Small intestine (tissue), 7 donors: Measurements from ENCODE around the gene POLD1. TPM values are rescaled to one million over a fixed set of nuclear protein-coding genes. Genes with fewer than 3 reads are reported as not detected.

ENCODE experiments used
- DNase-seq, 2 donors: peaks; one replicate each; pipeline versions ENCODE4 v3.0.0 to v3.0.0-alpha.2; 2013
- FAIRE-seq: peaks from 2 replicates; lab custom pipeline; 2012; peaks lifted over from hg19 to GRCh38; lab: Jason Lieb, UNC
- H3K27ac ChIP-seq, 3 donors: one replicate each; pipeline ENCODE4 v1.5.1; 2013; ENCODE audit warnings: low read length in 2 of 3, mild to moderate bottlenecking in 2 of 3, control low read depth in 1 of 3, inconsistent platforms in 1 of 3, low read depth in 1 of 3, moderate library complexity in 1 of 3
- H3K27me3 ChIP-seq, 3 donors: one replicate each; pipeline ENCODE4 v1.6.1; 2013; ENCODE audit warnings: low read length in 3 of 3, inconsistent platforms in 1 of 3; ENCODE audit not compliant: control insufficient read depth in 3 of 3, insufficient read depth in 3 of 3
- H3K36me3 ChIP-seq, 3 donors: one replicate each; pipeline ENCODE4 v1.6.1; 2013; ENCODE audit warnings: low read length in 3 of 3, inconsistent platforms in 1 of 3, low read depth in 1 of 3, mild to moderate bottlenecking in 1 of 3, moderate library complexity in 1 of 3; ENCODE audit not compliant: control insufficient read depth in 3 of 3, insufficient read depth in 2 of 3
- H3K4me1 ChIP-seq, 3 donors: one replicate each; pipeline ENCODE4 v1.6.1; 2013; ENCODE audit warnings: low read length in 2 of 3, inconsistent platforms in 1 of 3, low read depth in 1 of 3, mild to moderate bottlenecking in 1 of 3, moderate library complexity in 1 of 3; ENCODE audit not compliant: control insufficient read depth in 3 of 3, insufficient read depth in 2 of 3
- H3K4me3 ChIP-seq, 3 donors: one replicate each; pipeline ENCODE4 v1.5.1; 2013; ENCODE audit warnings: low read length in 3 of 3, control low read depth in 1 of 3, inconsistent platforms in 1 of 3, low read depth in 1 of 3, mild to moderate bottlenecking in 1 of 3, moderate library complexity in 1 of 3
- H3K9me3 ChIP-seq, 2 donors: one replicate each; pipeline ENCODE4 v1.6.1; 2013; ENCODE audit warnings: low read depth in 1 of 2, low read length in 1 of 2; ENCODE audit not compliant: control insufficient read depth in 2 of 2, insufficient read depth in 1 of 2
- WGBS, 3 donors: extraction: QIAGEN DNeasy Blood & Tissue Kit; methylation state at CpG; one replicate each; pipeline ENCODE4 v1.1.7; 2013; 5-methylcytosine and 5-hydroxymethylcytosine counted together
- polyA plus RNA-seq, 4 donors: library from polyadenylated mRNA; stranded (reverse) in 3 of 4; unstranded in 1 of 4; fragments of 200-250 nt in 3 of 4; fragments of 120-200 nt in 1 of 4; gene quantifications; one replicate each; pipeline versions ENCODE4 v1.2.1 to v1.2.3, GENCODE V29; 2013
- donor health status: healthy with polysubstance abuse.
- donor health status: control.
- donor health status: control.
- donor health status: Bipolar disorder and iron deficiency.
- donor health status: healthy.

POLD1 gene
- polyA plus RNA-seq, 4 donors, result 25.0 to 34.0 (median 30.6) TPM

DNA sequence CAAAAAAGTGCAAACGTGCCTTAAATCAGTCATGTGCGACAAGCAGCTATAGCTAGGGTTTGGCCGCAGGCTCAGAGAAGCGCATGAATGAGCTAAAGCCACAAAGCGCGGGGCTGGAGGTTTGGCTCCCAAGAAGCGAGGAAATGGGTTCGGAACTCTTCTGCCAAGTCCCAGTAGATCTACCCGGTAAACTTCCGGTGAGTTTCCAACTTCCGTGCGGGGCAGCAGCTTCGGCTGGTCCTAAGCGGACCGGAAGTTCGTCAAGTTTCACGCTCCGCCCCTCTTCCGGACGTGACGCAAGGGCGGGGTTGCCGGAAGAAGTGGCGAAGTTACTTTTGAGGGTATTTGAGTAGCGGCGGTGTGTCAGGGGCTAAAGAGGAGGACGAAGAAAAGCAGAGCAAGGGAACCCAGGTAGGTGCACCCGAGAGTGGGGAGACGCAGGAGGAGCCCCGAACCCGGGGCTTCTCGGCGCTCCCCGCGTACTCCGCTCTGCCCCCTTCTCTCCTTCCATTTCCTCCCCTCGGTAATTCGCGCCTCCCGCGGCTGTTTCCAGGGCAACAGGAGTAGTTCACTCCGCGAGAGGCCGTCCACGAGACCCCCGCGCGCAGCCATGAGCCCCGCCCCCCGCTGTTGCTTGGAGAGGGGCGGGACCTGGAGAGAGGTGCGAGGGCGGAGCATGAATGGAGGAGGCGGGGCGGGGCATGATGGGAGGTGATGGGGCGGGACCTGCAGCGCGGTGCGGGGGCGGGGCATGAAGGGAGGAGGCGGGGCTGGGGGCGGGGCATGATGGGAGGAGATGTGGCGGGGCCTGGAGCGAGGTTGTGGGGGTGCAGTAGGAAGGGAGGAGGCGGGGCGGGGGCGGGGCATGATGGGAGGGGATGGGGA is 7.7 kb upstream of the POLD1 start, which contains the start of gene NR1H2:
Gene NR1H2 (plus strand): TSS at position 292 of the 885 bp plus-strand sequence. CDS start 1,149 bp downstream, outside the sequence.
- H3K4me1 ChIP-seq, result no peaks in the 10 kb centered on the region
- peak within 1 kb of the TSS; percentile 97 to 100 (median 98) for H3K27ac ChIP-seq
- peak within 1 kb of the TSS; percentile 80 to 92 (median 80) for H3K4me3 ChIP-seq
- DNase-seq (peak; percentile 97 to 98), FAIRE-seq (no peak)
- whole genome bisulfite sequencing, 3 donors, result 1% methylated on average over 55 to 67 of the region's 67 CpGs
- no peaks in the 10 kb centered on the region for H3K27me3 ChIP-seq
- peaks cover 6 to 42% (median 10%) of the 10 kb centered on the region in 3 donors for H3K36me3 ChIP-seq
- H3K9me3 ChIP-seq, result no peaks in the 10 kb centered on the region

DNA sequence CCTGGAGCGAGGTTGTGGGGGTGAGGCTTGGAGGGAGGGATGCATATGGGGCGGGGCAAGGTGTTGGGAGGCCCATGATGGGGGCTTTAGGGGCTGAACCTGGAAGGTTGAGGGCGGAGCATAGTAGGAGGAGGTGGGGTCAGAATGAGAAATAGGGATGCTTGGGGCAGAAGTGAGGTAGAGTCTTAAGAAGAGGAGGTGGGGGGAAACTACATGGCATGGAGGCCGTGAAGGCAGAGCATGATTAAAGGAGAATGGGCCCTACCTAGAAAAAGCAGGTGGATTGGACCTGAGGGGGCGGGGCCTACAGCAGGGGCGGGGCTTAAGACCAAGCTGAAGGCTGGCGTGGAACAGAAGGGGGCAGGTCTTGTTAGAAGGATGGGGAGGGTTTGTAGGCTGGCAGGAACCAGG is 7.1 kb upstream of the POLD1 start:
- 41 to 50% (median 48%) methylated on average over 6 to 7 of the region's 7 CpGs for whole genome bisulfite sequencing, 3 donors
- FAIRE-seq, result no peak
- Histone ChIP-seq H3K36me3 (peaks cover 6 to 49% (median 13%) of the 10 kb centered on the region in 3 donors), H3K27ac (peak overlapping the region in 1 of 3 donors; percentile 34), H3K4me3 (peak overlapping the region in 1 of 3 donors; percentile 92), H3K27me3 (no peaks in the 10 kb centered on the region), H3K9me3 (no peaks in the 10 kb centered on the region), H3K4me1 (no peaks in the 10 kb centered on the region)
- DNase-seq, result peak; percentile 32 to 45

DNA sequence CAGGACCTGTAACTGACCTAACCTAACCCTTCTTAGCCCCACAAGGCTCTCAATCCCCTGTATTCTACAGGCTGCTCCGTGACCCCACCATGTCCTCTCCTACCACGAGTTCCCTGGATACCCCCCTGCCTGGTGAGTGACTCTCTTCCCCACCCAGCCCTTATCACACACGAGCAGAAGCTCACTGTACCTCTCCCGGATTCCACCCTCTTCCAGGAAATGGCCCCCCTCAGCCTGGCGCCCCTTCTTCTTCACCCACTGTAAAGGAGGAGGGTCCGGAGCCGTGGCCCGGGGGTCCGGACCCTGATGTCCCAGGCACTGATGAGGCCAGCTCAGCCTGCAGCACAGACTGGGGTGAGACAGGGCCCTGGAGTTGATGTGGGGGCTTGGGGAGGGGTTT is 6.6 kb upstream of the POLD1 start:
- Histone ChIP-seq H3K4me3 (no peak overlapping the region), H3K4me1 (no peaks in the 10 kb centered on the region), H3K27ac (no peak overlapping the region), H3K36me3 (peaks cover 11 to 53% (median 13%) of the 10 kb centered on the region in 3 donors), H3K27me3 (no peaks in the 10 kb centered on the region), H3K9me3 (no peaks in the 10 kb centered on the region)
- FAIRE-seq (no peak), DNase-seq (no peak)
- 77 to 82% (median 80%) methylated on average over 8 to 9 of the region's 9 CpGs for WGBS, 3 donors

DNA sequence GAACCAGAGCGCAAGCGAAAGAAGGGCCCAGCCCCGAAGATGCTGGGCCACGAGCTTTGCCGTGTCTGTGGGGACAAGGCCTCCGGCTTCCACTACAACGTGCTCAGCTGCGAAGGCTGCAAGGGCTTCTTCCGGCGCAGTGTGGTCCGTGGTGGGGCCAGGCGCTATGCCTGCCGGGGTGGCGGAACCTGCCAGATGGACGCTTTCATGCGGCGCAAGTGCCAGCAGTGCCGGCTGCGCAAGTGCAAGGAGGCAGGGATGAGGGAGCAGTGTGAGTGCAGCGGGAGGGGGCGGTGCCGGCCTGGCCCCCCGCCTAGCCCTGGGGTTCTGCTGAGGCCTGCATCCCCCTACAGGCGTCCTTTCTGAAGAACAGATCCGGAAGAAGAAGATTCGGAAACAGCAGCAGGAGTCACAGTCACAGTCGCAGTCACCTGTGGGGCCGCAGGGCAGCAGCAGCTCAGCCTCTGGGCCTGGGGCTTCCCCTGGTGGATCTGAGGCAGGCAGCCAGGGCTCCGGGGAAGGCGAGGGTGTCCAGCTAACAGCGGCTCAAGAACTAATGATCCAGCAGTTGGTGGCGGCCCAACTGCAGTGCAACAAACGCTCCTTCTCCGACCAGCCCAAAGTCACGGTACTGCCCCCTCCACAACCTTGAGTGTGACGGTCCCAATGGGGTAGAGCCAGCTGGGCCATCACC is 5.8 kb upstream of the POLD1 start:
- DNase-seq (no peak), FAIRE-seq (no peak)
- peaks cover 13 to 61% (median 16%) of the 10 kb centered on the region in 3 donors for H3K36me3 ChIP-seq
- no peaks in the 10 kb centered on the region for H3K9me3 ChIP-seq
- H3K4me1 ChIP-seq, result no peaks in the 10 kb centered on the region
- H3K27ac ChIP-seq, result no peak overlapping the region
- WGBS, 3 donors, result 94 to 95% (median 94%) methylated on average over 36 of the region's 36 CpGs
- H3K4me3 ChIP-seq, result no peak overlapping the region
- no peaks in the 10 kb centered on the region for H3K27me3 ChIP-seq

DNA sequence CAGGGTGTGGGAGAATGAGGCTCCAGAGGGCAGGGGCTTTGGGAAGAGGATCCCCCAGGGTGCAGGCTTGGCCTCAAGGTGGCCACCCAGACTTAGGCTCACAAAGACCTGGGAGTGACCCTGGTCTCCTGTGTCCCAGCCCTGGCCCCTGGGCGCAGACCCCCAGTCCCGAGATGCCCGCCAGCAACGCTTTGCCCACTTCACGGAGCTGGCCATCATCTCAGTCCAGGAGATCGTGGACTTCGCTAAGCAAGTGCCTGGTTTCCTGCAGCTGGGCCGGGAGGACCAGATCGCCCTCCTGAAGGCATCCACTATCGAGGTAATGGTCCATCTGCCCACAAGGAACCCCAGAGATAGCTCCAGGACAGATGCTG is 5.3 kb upstream of the POLD1 start:
- Histone ChIP-seq H3K4me3 (no peak overlapping the region), H3K36me3 (peaks cover 13 to 61% (median 16%) of the 10 kb centered on the region in 3 donors), H3K27me3 (no peaks in the 10 kb centered on the region), H3K4me1 (no peaks in the 10 kb centered on the region), H3K27ac (no peak overlapping the region), H3K9me3 (no peaks in the 10 kb centered on the region)
- FAIRE-seq, result no peak
- DNase-seq, result no peak
- WGBS, 3 donors, result 94 to 96% (median 95%) methylated on average over 10 of the region's 10 CpGs

DNA sequence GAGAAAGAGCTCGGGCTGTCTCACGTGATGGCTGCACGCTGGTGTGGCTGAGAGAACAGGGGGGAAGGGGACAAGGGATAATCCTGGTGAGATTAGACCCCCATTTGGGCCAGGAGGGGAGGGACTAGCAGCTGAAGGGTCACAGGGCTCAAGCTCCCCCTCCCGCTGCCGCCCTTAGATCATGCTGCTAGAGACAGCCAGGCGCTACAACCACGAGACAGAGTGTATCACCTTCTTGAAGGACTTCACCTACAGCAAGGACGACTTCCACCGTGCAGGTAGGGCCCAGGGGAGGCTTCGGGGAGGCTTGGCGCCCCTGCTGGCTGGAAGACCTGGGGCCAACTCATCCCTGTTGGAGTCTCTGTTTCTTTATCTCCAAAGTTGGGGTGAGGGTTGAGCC is 4.5 kb upstream of the POLD1 start:
- Histone ChIP-seq H3K9me3 (no peaks in the 10 kb centered on the region), H3K4me1 (no peaks in the 10 kb centered on the region), H3K27me3 (no peaks in the 10 kb centered on the region), H3K4me3 (no peak overlapping the region), H3K27ac (no peak overlapping the region), H3K36me3 (peaks cover 13 to 61% (median 16%) of the 10 kb centered on the region in 3 donors)
- DNase-seq (no peak), FAIRE-seq (no peak)
- 94 to 96% (median 95%) methylated on average over 11 of the region's 11 CpGs for WGBS, 3 donors

DNA sequence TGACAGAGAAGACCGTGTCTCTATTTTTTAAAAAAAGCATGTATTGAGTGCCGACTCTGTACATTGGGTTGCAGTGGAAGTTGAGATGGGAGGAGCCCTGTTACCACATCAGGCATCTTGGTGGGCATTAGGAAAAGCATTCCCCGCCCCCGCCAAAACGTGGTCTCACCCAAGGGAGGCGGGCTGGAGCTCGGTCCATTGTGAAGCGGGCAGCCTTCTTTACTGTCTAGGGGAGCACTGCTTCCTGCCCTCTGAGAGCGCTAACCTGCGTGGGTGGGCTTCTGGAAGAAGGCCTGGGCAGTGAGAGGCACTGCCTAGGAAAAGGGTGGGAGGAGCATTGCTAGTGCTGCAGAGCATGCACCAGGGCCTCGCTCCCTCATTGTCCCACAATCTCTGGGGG is 4.0 kb upstream of the POLD1 start:
- no peaks in the 10 kb centered on the region for H3K27me3 ChIP-seq

DNA sequence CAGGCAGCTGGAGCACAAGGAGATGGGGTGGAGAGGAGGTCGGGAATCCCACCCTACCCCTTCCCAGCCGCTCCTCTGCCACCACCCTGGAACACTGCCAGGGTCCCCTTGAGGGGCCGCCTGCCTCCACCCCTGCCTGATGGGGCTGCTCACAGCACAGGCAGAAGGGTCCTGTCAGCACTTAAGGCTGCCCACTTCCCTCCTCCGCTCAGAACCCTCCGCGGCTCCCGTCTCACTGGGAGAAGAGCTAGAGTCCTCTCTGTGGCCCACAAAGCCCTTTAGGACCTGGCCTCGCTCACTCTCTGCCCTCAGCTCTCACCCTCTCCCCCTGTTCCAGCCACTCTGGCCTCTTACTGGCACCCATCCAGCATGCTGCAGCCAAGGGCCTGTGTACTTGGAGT is 3.4 kb upstream of the POLD1 start:
- Histone ChIP-seq H3K36me3 (peaks cover 13 to 62% (median 16%) of the 10 kb centered on the region in 3 donors), H3K27ac (no peak overlapping the region), H3K9me3 (no peaks in the 10 kb centered on the region), H3K4me1 (peaks cover 0 to 5% (median 4%) of the 10 kb centered on the region in 3 donors), H3K27me3 (no peaks in the 10 kb centered on the region), H3K4me3 (no peak overlapping the region)
- no peak for DNase-seq
- 82 to 90% (median 86%) methylated on average over 7 to 8 of the region's 8 CpGs for WGBS, 3 donors
- FAIRE-seq, result no peak

More for the DNA sequence above, 4.0 kb upstream of the POLD1 start:
- Histone ChIP-seq H3K36me3 (peaks cover 13 to 61% (median 16%) of the 10 kb centered on the region in 3 donors), H3K9me3 (no peaks in the 10 kb centered on the region), H3K4me1 (peaks cover 0 to 5% (median 4%) of the 10 kb centered on the region in 3 donors), H3K4me3 (no peak overlapping the region), H3K27ac (no peak overlapping the region)
- FAIRE-seq (no peak), DNase-seq (no peak)
- WGBS, 3 donors, result 85 to 92% (median 92%) methylated on average over 11 of the region's 11 CpGs
